GM12878 (cell line): ENCODE measurements around the gene ANK3. TPM values are rescaled to one million over a fixed set of nuclear protein-coding genes. Genes with fewer than 3 reads are reported as not detected.

Experiments used
- ATAC-seq: fragments of 200-7000 bp; cut with Tn5 transposase; 3 replicates; pipeline ENCODE4 v1.9.1; 2020; ENCODE audit warnings: mild to moderate bottlenecking, moderate library complexity
- BruUV-seq: library from RNA; stranded (reverse); fragments of 400-500 nt; replicated peaks from 2 replicates; lab custom pipeline; 2021; lab: Mats Ljungman, UMichigan
- CTCF ChIA-PET: fragments of 300-600 bp; sonication (Branson Sonifier 250); formaldehyde crosslinking; extraction: SDS; loops from one replicate; lab custom pipeline; 2021; ENCODE audit warnings: inconsistent platforms; lab: Yijun Ruan, JAX
- POLR2A ChIA-PET: fragments of 350-600 bp; formaldehyde crosslinking; extraction: SDS; loops from one replicate; lab custom pipeline; 2021; ENCODE audit warnings: inconsistent platforms; lab: Charles Lee
- RAD21 ChIA-PET: fragments of 300-600 bp; sonication (Branson Sonifier 250); formaldehyde crosslinking; loops from one replicate; lab custom pipeline; 2023; ENCODE audit warnings: antibody characterized with exemption; ENCODE audit not compliant: unreplicated experiment; lab: Charles Lee
- SMC1A ChIA-PET: fragments of 300-600 bp; sonication (Branson Sonifier 250); formaldehyde crosslinking; loops from one replicate; lab custom pipeline; 2023; ENCODE audit not compliant: unreplicated experiment, uncharacterized antibody; lab: Charles Lee
- DNase-seq: peaks from one replicate; pipeline ENCODE4 v3.0.0-alpha.2; 2011; ENCODE audit warnings: low read depth, low spot score
- FAIRE-seq: peaks from 3 replicates; lab custom pipeline; 2011; peaks lifted over from hg19 to GRCh38; lab: Jason Lieb, UNC
- H2AFZ ChIP-seq: 2 replicates; pipeline ENCODE4 v1.6.0; 2011; ENCODE audit warnings: low read depth, low read length, control low read depth; ENCODE audit not compliant: control insufficient read depth
- H3K27ac ChIP-seq: 2 replicates; pipeline ENCODE4 v1.5.1; 2011; ENCODE audit warnings: control low read depth; ENCODE audit not compliant: control insufficient read depth, insufficient read depth
- H3K27me3 ChIP-seq, 2 experiments: replicated peaks in 1 of 2; 2 replicates each; pipeline versions ENCODE4 v1.6.0 to v1.6.1; 2011; ENCODE audit warnings: low read length in 1 of 2; ENCODE audit not compliant: control insufficient read depth in 2 of 2, insufficient read depth in 2 of 2
- H3K36me3 ChIP-seq, 2 experiments: 2 replicates each; pipeline ENCODE4 v1.5.1; 2011; ENCODE audit warnings: low read length in 1 of 2; ENCODE audit not compliant: control insufficient read depth in 2 of 2, insufficient read depth in 2 of 2
- H3K4me1 ChIP-seq: 2 replicates; pipeline ENCODE4 v1.6.1; 2011; ENCODE audit warnings: mild to moderate bottlenecking, low read length, moderate library complexity, mixed read lengths; ENCODE audit not compliant: control insufficient read depth, insufficient read depth
- H3K4me2 ChIP-seq: 2 replicates; pipeline ENCODE4 v1.6.0; 2011; ENCODE audit warnings: control low read depth; ENCODE audit not compliant: control insufficient read depth, insufficient read depth
- H3K4me3 ChIP-seq: fragments of 200-600 bp; sonication (generic); 2 replicates; pipeline ENCODE4 v1.5.1; 2016
- H3K79me2 ChIP-seq: 2 replicates; pipeline ENCODE4 v1.6.0; 2011; ENCODE audit warnings: low read length; ENCODE audit not compliant: control insufficient read depth, insufficient read depth
- H3K9ac ChIP-seq: 2 replicates; pipeline ENCODE4 v1.8.0; 2011; ENCODE audit warnings: low read length, control low read depth, mixed read lengths; ENCODE audit not compliant: control insufficient read depth, insufficient read depth
- H3K9me3 ChIP-seq: replicated peaks from 3 replicates; pipeline ENCODE4 v1.5.1; 2011; ENCODE audit warnings: mild to moderate bottlenecking, low read length; ENCODE audit not compliant: control insufficient read depth, insufficient read depth
- H4K20me1 ChIP-seq: 2 replicates; pipeline ENCODE4 v1.6.0; 2011; ENCODE audit not compliant: control insufficient read depth, insufficient read depth
- CHD2 ChIP-seq: IDR thresholded peaks from 2 replicates; pipeline ENCODE4 v1.6.1; 2011; ENCODE audit warnings: low read depth, low read length, improper control_type of control experiment, borderline replicate concordance
- NBN ChIP-seq: fragments of 450-650 bp; IDR thresholded peaks from 2 replicates; pipeline ENCODE4 v1.6.1; 2016
- PAX8 ChIP-seq: fragments of 450-650 bp; IDR thresholded peaks from 2 replicates; pipeline ENCODE4 v1.6.1; 2017; ENCODE audit warnings: mild to moderate bottlenecking, moderate library complexity
- WGBS: methylation state at CpG from one replicate; pipeline ENCODE4 v1.1.6; 2016; ENCODE audit warnings: low lambda C conversion rate; ENCODE audit not compliant: insufficient replicate concordance, insufficient coverage; ENCODE audit errors: missing lambda C conversion rate; 5-methylcytosine and 5-hydroxymethylcytosine counted together
- in situ Hi-C: fragments of 300-500 bp; cut with MboI; formaldehyde crosslinking; loops from 9 replicates; pipeline ENCODE4 v1.14.3; 2018; ENCODE audit warnings: mixed read lengths
- intact Hi-C: fragments of 100-400 bp; cut with micrococcal nuclease; formaldehyde crosslinking; loops from one replicate; pipeline ENCODE4 v1.14.2; 2022; ENCODE audit not compliant: unreplicated experiment
- polyA plus RNA-seq, 11 experiments: library from polyadenylated mRNA; depleted of rRNA in 4 of 11; unstranded in 6 of 11; stranded (reverse) in 5 of 11; fragments of >200 nt; fragmentation: Nextera tagmentation in 4 of 11; fragmentation: Illumina TruSeq in 1 of 11; extraction: Ambion mirVana in 4 of 11; extraction: Trizol in 1 of 11; gene quantifications; 1 replicate in 1 of 11; 2 replicates in 10 of 11; pipeline versions ENCODE4 v1.2.1 to v1.2.3, GENCODE V29; 2011 to 2016; ENCODE audit warnings: inconsistent platforms in 2 of 11, missing spikeins in 2 of 11, low read depth in 1 of 11
- total RNA-seq, 4 experiments: library from RNA; depleted of rRNA in 3 of 4; stranded (reverse); fragments of >200 nt in 3 of 4; fragmentation: Illumina TruSeq in 1 of 4; extraction: Trizol in 1 of 4; gene quantifications; 2 replicates each; pipeline versions ENCODE4 v1.2.1 to v1.2.3, GENCODE V29; 2013 to 2021
- TF ChIP-seq, protein P1 (sequence below): IDR thresholded peaks from 2 replicates; pipeline ENCODE4 v1.6.1; 2012; ENCODE audit warnings: mild to moderate bottlenecking, low read depth, low read length

ANK3 gene
- total and polyA plus RNA-seq, 10 of the 15 experiments (the other 5 are each of a cell fraction or from before 2014, with no cell fraction given): 0.06 to 0.82 (median 0.20) TPM; not detected in 2

GRCh38 chr10:60009276-60009675 is 380.4 kb downstream of the ANK3 start (continued):
- no peak for TF ChIP-seq CHD2
- TF ChIP-seq PAX8: no peak
- TF ChIP-seq, protein P1, sequence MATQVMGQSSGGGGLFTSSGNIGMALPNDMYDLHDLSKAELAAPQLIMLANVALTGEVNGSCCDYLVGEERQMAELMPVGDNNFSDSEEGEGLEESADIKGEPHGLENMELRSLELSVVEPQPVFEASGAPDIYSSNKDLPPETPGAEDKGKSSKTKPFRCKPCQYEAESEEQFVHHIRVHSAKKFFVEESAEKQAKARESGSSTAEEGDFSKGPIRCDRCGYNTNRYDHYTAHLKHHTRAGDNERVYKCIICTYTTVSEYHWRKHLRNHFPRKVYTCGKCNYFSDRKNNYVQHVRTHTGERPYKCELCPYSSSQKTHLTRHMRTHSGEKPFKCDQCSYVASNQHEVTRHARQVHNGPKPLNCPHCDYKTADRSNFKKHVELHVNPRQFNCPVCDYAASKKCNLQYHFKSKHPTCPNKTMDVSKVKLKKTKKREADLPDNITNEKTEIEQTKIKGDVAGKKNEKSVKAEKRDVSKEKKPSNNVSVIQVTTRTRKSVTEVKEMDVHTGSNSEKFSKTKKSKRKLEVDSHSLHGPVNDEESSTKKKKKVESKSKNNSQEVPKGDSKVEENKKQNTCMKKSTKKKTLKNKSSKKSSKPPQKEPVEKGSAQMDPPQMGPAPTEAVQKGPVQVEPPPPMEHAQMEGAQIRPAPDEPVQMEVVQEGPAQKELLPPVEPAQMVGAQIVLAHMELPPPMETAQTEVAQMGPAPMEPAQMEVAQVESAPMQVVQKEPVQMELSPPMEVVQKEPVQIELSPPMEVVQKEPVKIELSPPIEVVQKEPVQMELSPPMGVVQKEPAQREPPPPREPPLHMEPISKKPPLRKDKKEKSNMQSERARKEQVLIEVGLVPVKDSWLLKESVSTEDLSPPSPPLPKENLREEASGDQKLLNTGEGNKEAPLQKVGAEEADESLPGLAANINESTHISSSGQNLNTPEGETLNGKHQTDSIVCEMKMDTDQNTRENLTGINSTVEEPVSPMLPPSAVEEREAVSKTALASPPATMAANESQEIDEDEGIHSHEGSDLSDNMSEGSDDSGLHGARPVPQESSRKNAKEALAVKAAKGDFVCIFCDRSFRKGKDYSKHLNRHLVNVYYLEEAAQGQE: no peak

DNA sequence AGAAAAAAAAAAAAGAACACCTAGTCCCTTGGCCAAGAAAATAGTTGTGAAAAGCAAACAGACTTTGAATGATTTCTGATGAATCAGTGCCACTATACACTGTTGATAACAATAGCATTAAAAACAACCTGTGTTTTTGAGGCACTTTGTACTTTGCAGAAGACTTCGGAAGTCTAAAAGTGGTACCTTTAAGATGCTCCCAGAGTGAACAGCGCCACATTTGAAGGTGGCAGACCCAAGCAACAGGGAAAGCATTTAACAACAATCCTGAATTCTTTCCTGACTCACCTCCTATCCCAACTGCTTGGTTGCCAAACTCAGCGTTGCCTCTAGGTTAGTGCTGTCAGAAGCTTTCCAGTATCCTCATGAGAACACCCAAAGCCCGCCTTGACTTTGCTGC is 380.9 kb downstream of the ANK3 start:
- ChIA-PET SMC1A (no interaction called here), RAD21 (no interaction called here), POLR2A (no interaction called here), CTCF (no interaction called here)
- H3K9ac ChIP-seq: no peak overlapping the region
- FAIRE-seq (no peak), ATAC-seq (no peak), DNase-seq (no peak)
- WGBS: 50% methylated on average over 4 of the region's 4 CpGs
- H2AFZ ChIP-seq: no peak overlapping the region
- H3K9me3 ChIP-seq: no peaks in the 10 kb centered on the region
- TF ChIP-seq NBN: no peak
- no peaks in the 10 kb centered on the region for H3K4me1 ChIP-seq
- no TSS peak for BruUV-seq
- no peak overlapping the region for H3K4me3 ChIP-seq
- peaks cover 0 to 2% of the 10 kb centered on the region in 2 experiments; a peak in 1 of 4 replicates for H3K27me3 ChIP-seq
- in situ Hi-C loops: no loop called here
- H3K36me3 ChIP-seq: no peaks in the 10 kb centered on the region
- H3K79me2 ChIP-seq: no peaks in the 10 kb centered on the region
- intact Hi-C loops: no loop called here
- H4K20me1 ChIP-seq: no peaks in the 10 kb centered on the region
- H3K4me2 ChIP-seq: no peak overlapping the region
- no peak overlapping the region for H3K27ac ChIP-seq
